GM18909 (cell line): ENCODE results near the gene MRI1.

ENCODE experiments used
- ATAC-seq: cut with Tn5 transposase; IDR thresholded peaks from one replicate; pipeline ENCODE4 v1.9.1; 2021; ENCODE audit warnings: mild to moderate bottlenecking; ENCODE audit not compliant: unreplicated experiment, poor library complexity

Gene MRI1

DNA sequence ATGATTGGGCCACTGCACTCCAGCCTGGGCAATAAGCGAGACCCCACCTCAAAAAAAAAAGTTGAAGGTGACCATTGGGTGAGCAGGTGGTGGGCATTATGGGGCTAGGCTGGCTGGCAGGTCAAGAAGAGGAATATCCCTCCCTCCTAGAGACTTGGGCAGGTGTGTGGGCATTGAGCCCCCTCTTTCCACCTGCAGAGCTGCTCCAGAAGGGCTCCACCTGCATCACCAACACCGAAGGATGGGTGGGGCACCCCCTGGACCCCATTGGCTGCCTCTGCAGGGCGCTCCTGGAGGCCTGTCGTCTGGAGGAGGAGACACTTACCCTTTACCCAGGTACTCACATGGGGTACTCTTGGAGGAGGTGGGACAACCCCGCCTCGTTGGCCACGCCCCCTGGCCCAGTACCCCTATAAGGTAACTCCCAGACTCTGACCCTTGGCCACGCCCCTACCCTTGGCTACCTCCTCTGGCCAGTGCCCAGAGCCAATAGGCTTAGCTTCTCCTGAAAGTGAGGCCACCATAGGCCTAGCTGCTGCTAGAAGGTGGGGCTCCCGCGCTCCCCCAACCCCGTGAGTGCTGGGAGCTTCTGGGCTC lies 52.8 kb downstream of the MRI1 start:
- no peak for ATAC-seq

DNA sequence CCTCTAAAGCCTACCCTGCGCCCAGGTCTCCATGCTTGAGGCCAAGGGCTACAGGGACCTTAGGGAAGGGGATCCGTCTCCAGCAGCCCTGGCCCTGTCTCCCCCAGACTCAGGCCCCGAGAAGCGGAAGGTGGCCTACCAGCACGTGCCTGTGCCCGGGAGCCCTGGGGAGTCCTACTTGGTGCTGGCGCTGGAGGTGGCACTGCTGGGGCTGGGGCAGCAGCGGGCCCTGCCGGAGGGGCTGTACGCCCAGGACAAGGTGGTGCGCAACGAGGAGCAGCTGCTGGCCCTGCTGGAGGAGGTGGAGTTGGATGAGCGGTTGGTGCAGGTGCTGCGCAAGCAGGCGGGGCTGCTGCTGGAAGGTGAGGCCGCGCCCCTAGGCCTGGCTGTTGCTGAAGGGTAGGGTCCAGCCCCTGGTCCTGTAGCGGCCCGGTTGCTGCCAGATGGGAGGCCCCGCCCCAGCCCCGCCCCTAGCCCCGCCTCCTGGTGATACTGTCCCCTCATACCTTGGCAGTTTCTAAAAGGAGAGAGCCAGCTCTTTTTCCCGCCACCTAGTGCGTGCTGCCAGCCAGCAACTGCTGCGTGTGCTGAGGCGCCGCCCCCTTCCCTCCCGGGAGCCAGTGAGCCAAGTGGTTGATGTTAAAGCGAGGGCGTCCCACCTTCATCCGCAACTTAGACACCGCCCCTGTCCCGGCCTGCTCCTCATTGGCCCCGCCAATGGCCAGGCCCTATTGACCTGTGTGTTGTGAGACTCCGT lies 53.5 kb downstream of the MRI1 start:
- ATAC-seq = no peak

DNA sequence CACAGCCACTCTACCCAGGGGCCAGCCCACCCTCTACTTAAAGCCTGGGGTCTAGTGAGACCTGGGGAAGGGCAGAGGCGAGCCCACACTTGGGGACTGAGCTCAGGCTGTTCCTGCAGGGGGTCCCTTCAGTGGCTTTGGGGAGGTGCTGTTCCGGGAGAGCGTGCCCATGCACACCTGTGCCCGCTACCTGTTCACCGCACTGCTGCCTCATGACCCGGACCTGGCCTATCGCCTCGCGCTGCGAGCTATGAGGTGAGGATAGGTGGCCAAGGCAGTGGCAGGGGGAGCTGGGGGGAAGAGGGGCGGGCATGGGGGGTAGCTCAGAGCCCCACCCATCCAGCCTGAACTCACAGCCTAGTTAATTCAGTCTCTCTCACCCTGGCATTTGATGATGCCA lies 54.9 kb downstream of the MRI1 start:
- ATAC-seq = no peak

DNA sequence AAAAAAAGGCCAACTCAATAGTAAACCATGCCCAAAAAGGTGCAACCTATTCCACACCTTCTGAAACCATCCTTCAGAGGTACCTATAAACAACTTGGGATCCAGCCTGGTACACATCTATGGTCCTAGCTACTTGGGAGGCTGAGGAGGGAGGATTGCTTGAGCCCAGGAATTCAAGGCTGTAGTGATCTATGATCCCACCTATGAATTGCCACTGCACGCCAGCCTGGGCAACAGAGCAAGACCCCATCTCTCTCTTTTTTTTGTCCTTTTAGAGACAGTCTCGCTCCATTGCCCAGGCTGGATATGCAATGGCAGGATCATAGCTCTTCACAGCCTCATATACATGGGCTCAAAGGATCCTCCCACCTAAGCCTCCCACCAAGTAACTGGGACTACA lies 57.0 kb downstream of the MRI1 start:
- ATAC-seq = no peak

DNA sequence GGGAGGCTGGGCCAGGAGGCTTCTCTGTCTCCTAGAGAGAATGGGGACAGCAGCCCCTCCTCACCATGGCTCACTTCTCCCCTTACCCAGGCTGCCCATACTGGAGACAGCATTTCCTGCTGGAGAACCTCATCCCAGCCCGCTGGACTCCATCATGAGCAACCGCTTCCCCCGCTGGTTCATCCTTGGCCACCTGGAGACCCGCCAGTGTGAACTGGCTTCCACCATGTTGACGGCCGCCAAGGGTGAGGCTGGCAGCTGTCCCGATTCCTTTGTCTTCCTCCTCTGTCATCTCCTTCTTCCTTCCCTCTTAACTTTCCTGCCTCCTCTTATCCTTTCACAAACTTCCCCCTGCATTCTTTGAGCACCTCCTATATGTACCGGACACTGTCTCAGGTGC lies 58.9 kb downstream of the MRI1 start:
- no peak for ATAC-seq
